MM.1S (cell line): Measurements from ENCODE around the gene SCIN.

Experiments
- EZH2phosphoT487 ChIP-seq: fragments of 300-600 bp; sonication (generic); IDR thresholded peaks from 2 replicates; pipeline ENCODE4 v1.6.1; 2018; ENCODE audit warnings: antibody characterized with exemption, low read length
- TF ChIP-seq, protein P1 (sequence below): fragments of 300-600 bp; sonication (generic); IDR thresholded peaks from 2 replicates; pipeline ENCODE4 v1.5.1; 2016; ENCODE audit warnings: antibody characterized with exemption, low read length, mixed read lengths

DNA sequence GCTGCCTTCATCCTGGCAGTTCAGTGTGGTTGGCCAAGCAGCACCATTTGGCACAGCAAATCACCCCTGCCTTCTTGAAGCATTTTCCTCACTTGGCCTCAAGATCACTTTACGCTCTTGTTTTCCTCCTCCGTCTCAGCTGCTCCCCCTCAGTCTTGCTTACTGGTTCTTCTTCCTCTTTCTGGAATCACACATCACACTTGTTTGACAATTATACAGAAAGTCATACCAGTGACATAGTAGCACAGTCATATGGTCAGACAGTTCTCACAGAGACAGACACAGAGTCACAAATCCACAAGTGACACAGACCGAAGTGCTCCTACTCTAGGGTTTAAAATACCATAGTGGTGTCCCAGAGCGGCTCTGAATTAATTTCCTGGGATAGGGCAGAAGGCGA, 73.1 kb downstream of the SCIN start:
- TF ChIP-seq, protein P1, sequence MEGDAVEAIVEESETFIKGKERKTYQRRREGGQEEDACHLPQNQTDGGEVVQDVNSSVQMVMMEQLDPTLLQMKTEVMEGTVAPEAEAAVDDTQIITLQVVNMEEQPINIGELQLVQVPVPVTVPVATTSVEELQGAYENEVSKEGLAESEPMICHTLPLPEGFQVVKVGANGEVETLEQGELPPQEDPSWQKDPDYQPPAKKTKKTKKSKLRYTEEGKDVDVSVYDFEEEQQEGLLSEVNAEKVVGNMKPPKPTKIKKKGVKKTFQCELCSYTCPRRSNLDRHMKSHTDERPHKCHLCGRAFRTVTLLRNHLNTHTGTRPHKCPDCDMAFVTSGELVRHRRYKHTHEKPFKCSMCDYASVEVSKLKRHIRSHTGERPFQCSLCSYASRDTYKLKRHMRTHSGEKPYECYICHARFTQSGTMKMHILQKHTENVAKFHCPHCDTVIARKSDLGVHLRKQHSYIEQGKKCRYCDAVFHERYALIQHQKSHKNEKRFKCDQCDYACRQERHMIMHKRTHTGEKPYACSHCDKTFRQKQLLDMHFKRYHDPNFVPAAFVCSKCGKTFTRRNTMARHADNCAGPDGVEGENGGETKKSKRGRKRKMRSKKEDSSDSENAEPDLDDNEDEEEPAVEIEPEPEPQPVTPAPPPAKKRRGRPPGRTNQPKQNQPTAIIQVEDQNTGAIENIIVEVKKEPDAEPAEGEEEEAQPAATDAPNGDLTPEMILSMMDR = no peak
- TF ChIP-seq EZH2phosphoT487 = no peak
